KOPT-K1 (cell line): ENCODE measurements around the gene UPK1B.
"Not testable (repeated sequence)": the region's sequence is repeated elsewhere in the genome, so short reads cannot be mapped to it uniquely, and the experiment has no call there.

Experiments used
- H3K27ac ChIP-seq: fragments of 200-600 bp; sonication (generic); 2 replicates; pipeline ENCODE4 v1.5.1; 2016; ENCODE audit warnings: antibody characterized with exemption, mild to moderate bottlenecking, low read depth, low read length; ENCODE audit not compliant: poor library complexity, severe bottlenecking
- H3K36me3 ChIP-seq: fragments of 200-600 bp; sonication (generic); 2 replicates; pipeline ENCODE4 v1.5.1; 2017; ENCODE audit warnings: antibody characterized with exemption, mild to moderate bottlenecking, low read length, moderate library complexity; ENCODE audit not compliant: insufficient read depth
- H3K9me3 ChIP-seq: fragments of 200-600 bp; sonication (generic); 2 replicates; pipeline ENCODE4 v1.5.1; 2017; ENCODE audit warnings: antibody characterized with exemption, low read length, mild to moderate bottlenecking; ENCODE audit not compliant: insufficient read depth, poor library complexity, severe bottlenecking

The UPK1B gene

DNA sequence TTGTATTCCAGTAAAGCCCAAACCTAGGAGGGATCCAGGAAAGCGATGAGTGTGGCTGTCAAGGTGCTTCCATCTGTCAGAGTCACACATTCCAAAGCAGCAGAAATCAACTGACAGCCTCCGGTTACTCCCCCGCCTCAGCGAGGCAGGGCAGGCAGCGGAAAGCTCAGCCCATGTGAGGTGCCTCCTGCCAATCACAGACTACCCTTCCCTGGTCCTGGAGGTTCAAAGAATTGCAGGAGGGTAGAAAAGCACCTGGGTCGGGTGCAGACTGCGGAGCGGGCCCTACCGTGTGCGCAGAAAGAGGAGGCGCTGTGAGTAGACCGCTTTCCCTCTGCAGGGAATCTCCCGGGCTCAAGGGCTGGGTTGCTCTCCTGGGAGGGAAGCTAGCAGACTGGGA, at the start of gene UPK1B:
UPK1B (plus strand) TSS at position 274 of the 400 bp plus-strand sequence. CDS start 13,144 bp downstream, outside the sequence.
- Histone ChIP-seq H3K9me3 (no peaks in the 10 kb centered on the region), H3K27ac (no peak within 1 kb of the TSS), H3K36me3 (no peaks in the 10 kb centered on the region)

GRCh38 chr3:119125342-119125741, 48.1 kb upstream of the UPK1B start:
- H3K27ac ChIP-seq: no peak overlapping the region
- H3K36me3 ChIP-seq: no peaks in the 10 kb centered on the region
- no peaks in the 10 kb centered on the region for H3K9me3 ChIP-seq

DNA sequence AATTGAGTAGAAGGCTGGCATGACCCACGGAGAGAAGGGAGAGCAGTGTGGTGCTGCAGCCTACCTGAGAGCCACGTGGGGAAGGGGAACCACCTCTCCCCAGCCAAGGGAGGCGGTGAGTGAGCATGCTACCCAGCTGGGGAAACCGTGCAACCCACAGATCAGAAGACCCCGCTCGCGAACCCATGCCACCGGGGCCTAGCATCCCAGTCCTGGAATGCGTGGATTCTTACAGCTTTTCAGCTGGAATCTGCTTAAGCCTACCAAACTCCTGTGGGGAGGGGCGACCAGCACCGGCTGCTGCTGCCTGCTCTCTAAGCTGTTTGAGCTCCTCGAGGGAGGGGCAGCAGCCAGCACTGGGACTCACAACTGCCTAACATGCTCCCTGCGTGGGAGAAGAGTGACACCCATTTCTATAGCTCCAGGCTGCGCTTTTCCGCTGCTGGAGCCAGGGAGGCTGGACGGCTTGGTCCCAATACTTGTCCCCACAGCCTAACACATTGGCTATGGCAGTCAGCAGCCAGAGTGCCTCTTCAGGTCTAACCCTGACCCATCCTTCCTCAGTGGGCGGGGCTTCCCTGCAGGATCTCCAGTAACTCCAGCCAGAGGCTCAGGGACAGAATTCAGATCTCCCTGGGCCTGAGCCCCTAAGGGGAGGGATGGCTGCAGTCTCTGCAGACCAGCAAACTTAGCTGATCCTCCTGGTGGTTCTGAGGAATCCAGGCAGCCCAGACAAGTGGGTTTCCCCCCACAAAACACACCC, 47.5 kb upstream of the UPK1B start:
- Histone ChIP-seq H3K9me3 (no peaks in the 10 kb centered on the region), H3K36me3 (no peaks in the 10 kb centered on the region), H3K27ac (no peak overlapping the region)

- H3K27ac ChIP-seq, H3K36me3 ChIP-seq, H3K9me3 ChIP-seq: not testable (repeated sequence)
Observed at GRCh38 chr3:119130291-119130690, 43.1 kb upstream of the UPK1B start.

DNA sequence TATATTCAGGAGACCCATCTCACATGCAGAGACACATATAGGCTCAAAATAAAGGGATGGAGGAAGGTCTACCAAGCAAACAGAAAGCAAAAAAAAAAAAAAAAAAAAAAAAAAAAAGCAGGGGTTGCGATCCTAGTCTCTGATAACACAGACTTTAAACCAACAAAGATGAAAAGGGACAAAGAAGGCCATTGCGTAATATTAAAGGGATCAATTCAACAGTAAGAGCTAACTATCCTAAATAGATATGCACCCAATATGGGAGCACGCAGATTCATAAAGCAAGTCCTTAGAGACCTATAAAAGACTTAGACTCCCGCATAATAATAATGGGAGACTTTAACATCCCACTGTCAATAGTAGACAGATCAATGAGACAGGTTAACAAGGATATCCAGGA, 41.1 kb upstream of the UPK1B start:
- H3K36me3 ChIP-seq, H3K27ac ChIP-seq, H3K9me3 ChIP-seq: not testable (repeated sequence)

- H3K36me3 ChIP-seq, H3K27ac ChIP-seq, H3K9me3 ChIP-seq: not testable (repeated sequence)
Observed at GRCh38 chr3:119139360-119139759, 34.0 kb upstream of the UPK1B start.

DNA sequence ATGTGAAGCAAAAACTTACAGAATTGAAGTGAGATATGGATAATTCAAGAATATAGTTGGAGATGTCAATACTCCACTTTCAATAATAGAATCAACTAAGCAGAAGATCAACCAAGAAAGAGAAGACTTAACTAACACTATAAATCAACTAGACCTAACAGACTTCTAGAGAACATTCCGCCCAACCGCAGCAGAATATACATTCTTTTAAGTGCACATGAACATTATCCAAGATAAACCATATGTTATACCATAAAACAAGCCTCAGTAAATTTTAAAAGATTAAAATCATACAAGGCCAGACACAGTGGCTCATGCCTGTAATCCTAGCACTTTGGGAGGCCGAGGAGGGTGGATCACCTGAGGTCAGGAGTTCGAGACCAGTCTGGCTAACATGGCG, 32.9 kb upstream of the UPK1B start:
- H3K9me3 ChIP-seq: peaks cover 5% of the 10 kb centered on the region
- no peaks in the 10 kb centered on the region for H3K36me3 ChIP-seq
- H3K27ac ChIP-seq: no peak overlapping the region

DNA sequence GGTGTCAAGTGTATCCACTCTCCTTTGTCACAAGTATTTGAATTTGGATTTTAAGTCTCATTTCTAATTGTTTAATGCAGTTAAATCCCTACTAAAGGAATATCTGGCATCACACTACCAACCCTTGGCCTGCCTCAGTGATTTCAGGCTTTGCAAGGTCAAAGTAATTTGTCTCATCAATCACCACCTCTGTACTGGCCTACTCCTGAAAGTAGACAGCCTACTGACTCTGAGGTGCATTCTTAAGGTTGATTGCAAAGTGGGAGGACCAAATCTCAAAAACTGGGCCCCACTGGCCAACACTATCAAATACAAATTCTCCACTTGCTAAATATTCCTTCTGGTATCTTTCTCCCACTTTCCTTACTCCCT, 28.3 kb upstream of the UPK1B start:
- H3K36me3 ChIP-seq: no peaks in the 10 kb centered on the region
- H3K9me3 ChIP-seq: no peaks in the 10 kb centered on the region
- H3K27ac ChIP-seq: no peak overlapping the region

DNA sequence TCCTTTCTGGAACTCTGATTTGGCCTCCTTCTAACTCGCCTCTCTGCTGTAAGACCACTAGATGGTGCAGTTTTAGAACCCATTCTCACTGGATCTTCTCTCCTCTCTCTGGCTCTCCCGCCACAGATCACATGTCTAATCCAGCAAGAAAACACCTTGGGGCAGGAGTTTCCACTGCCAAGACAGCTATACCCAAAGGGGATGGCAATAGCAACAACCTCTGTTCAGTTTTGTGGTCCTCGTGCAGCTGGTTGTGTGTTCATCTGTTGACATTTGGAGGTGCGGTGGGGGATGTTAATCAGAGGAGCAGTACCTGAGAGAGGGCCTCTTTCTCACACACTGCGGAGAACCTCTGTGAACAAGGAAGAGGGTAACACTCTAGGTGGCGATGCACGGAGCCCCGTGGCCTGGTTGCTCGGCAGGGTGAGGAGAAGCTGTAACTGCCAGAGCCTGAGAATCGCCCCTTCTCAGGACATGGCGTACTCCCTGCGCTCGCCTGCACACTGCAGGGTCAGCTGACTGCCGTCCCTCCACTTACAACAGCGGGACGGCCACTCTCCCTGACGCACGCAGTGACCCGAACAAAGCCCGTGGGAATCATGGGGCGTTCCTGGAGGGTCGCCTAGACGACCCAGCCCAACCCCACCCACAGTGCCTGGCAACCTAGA, 27.8 kb upstream of the UPK1B start, which contains the start of gene TEX55:
TEX55 (plus strand) TSS at position 666 of the 668 bp plus-strand sequence. CDS start 25 bp downstream, outside the sequence.
- Histone ChIP-seq H3K36me3 (no peaks in the 10 kb centered on the region), H3K9me3 (no peaks in the 10 kb centered on the region), H3K27ac (no peak within 1 kb of the TSS)

DNA sequence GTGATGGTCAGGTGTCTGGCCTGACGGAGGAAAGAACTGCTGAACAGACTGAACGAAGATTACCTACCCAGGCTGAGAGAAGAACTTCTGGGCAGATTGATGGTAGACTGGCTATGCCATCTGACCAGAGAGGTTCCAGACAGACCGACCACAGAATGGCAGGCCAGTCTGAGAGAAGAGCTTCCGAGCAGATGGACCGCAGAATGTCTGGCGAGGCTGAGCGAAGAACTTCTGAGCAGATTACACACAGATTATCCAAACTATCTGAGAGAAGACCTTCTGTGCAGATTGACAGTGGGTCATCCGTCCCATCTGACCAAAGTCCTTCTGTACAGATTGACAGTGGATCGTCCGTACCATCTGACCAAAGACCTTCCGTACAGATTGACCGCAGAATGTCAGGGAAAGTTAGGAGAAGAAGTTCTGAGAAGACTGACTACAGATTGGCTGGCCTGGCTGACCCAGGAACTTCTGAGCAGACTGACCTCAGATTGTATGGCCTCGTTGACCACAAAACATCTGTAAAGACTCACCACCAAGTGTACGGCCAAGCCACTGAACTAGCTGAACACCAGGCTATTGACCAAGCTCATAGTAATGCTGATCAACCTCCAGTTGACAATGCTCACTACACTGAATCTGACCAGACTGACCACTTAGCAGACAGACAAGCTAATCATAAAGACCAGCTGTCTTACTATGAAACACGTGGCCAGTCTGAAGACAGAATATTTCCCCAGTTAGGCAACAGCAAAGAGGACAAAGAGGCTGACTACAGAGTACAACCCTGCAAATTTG, 26.6 kb upstream of the UPK1B start:
- Histone ChIP-seq H3K9me3 (no peaks in the 10 kb centered on the region), H3K36me3 (no peaks in the 10 kb centered on the region), H3K27ac (no peak overlapping the region)

DNA sequence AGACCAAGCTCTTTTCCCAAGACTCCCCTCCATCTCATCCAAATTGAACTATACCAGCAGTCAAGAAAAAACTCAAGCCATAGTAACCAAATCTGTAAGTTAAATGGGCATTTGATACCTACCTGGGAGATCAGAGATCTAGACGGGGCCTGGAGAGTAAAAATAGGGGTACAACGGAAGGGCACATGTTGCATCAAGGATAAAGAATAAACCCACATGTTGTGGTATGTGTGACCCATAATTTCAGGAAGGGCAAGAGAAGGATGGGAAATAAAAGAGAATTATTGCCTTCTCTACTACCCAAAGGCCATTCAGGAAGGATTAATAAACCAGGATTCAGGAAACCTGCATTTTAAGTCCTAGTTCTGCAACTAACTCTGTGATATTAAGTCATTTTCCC, 25.9 kb upstream of the UPK1B start:
- Histone ChIP-seq H3K36me3 (no peaks in the 10 kb centered on the region), H3K27ac (no peak overlapping the region), H3K9me3 (no peaks in the 10 kb centered on the region)

GRCh38 chr3:119148493-119149180, 24.8 kb upstream of the UPK1B start:
- no peaks in the 10 kb centered on the region for H3K36me3 ChIP-seq
- H3K9me3 ChIP-seq: peaks cover 6% of the 10 kb centered on the region
- H3K27ac ChIP-seq: no peak overlapping the region

DNA sequence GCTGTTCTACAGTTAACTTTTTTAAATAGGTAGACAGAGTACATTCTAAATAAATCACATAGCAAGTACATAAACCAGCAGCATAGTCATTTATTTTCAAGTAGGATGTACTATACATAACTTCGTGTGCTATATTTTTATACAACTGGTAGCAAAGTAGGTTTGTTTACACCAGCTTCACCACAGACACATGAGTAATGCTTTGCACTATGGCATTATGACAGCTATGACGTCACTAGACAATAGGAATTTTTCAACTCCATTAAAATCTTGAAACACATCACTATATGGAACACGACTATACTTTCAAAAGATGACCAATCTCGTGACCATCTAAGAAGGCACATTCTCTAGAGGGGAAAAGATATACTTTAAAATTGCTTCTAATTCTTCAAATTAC, 23.9 kb upstream of the UPK1B start:
- H3K9me3 ChIP-seq: peaks cover 15% of the 10 kb centered on the region
- no peak overlapping the region for H3K27ac ChIP-seq
- H3K36me3 ChIP-seq: no peaks in the 10 kb centered on the region

DNA sequence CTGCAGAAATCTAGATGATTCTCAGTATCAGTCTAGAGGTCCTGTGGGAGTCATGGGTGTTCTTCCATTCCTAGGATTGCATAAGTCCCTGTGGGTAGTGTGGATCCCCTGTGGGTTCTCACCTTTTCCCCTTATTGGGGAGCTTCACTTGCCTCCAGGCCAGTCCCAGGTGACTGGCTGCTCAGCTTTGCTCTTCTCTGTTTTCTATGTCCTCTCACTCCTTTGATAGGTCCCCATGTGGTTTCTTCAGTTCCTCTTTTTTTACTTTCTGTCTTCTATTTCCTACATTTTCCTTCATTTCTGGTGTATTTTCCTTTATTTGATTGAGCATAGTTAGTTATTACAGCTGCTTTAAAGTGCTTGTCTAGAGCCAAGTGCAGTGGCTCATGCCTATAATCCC, 16.5 kb upstream of the UPK1B start:
- Histone ChIP-seq H3K9me3 (peaks cover 21% of the 10 kb centered on the region), H3K36me3 (no peaks in the 10 kb centered on the region), H3K27ac (no peak overlapping the region)

DNA sequence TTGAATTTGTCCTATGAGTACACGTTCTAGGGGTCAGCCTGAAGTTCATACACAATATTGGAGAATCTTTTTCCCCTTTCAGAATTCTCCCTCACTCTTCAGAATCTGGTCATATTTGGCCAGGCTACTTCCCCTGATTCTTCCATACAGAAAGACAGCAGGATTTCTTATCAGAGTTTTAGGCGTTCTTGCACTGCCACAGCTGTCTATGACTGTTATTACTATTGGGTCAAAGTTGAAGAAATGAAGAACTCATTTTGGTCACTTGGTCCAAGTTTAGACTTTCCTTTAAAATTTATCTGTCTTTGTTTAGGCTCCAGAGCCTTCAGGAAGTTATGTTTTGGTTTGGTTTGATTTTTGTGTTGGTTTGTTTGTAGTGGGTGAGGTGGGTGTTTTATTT, 15.4 kb upstream of the UPK1B start:
- Histone ChIP-seq H3K36me3 (no peaks in the 10 kb centered on the region), H3K9me3 (peaks cover 21% of the 10 kb centered on the region), H3K27ac (no peak overlapping the region)
